ENCODE measurements around the gene CDK8. TPM values are rescaled to one million over a fixed set of nuclear protein-coding genes. Genes with fewer than 3 reads are reported as not detected.

The CDK8 gene
- polyA plus RNA-seq (2013, experiment 1 of 2): 27.5 TPM
- polyA plus RNA-seq (2013, experiment 2 of 2): 28.0 TPM

DNA sequence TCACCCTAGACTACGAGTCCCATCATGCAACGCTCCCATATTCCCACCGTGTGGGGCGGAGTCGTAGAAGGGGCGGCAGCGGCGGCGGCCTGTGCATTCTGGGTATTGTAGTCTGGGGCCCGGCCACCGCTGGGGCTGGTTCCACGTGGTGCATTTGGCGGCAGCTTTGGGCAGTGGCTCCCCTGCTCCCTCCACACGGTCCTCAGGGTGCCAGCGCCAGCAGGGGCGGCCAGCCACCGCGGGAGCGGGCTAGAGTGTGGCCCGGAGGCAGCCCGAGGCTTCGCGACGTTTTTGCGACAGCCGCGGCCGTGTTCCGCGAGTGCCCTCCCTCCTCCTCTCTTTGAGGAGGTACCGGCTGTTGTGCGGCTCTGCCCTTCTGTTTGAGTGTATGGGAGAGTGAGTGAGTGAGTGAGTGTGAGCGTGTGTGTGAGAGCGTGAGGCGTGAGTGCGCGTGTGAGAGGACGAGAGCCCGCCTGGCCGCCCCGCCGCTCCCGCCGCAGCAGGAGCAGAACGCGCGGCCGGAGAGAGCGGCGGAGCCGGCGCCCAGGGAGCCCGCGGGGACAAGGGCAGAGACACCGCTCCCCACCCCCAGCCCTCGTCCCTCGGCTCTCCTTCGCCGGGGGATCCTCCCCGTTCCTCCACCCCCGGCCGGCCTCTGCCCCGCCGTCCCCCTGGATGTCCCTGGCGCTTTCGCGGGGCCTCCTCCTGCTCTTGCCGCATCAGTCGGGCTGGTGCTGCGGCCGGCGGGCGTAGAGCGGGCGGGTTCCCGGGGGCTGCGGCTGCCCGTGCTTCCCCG, at the start of gene CDK8:
CDK8 (plus strand) TSS at position 343 of the 796 bp plus-strand sequence. CDS start 513 bp downstream, outside the sequence.
- Histone ChIP-seq H3K27me3 (ENCODE audit: control insufficient read depth in 1 of 2, insufficient read depth in 1 of 2, low read length in 2 of 2) (peaks cover 7 to 9% of the 10 kb centered on the region in 2 experiments), H2BK5ac (ENCODE audit: low read depth, low read length, poor library complexity, severe bottlenecking) (peak within 1 kb of the TSS; percentile 91), H2BK12ac (ENCODE audit: low read length in 2 of 2) (peak within 1 kb of the TSS in 1 of 2 experiments; percentile 96), H3K4me1 (ENCODE audit: control insufficient read depth, insufficient read depth, low read depth, low read length) (no peaks in the 10 kb centered on the region), H4K8ac (ENCODE audit: low read length) (peak within 1 kb of the TSS; percentile 98), H3K23ac (ENCODE audit: low read length in 2 of 2) (peak within 1 kb of the TSS in 1 of 2 experiments; percentile 98), H3K27ac (ENCODE audit: low read length, poor library complexity, severe bottlenecking) (peak within 1 kb of the TSS; percentile 54), H3K18ac (ENCODE audit: low read depth in 1 of 2, low read length in 2 of 2) (peak within 1 kb of the TSS; percentile 96 to 100), H3K4me3 (ENCODE audit: insufficient read depth in 1 of 2, low read depth in 1 of 2, low read length in 2 of 2) (peak within 1 kb of the TSS; percentile 82 to 95), H3K9me3 (ENCODE audit: control insufficient read depth, low read length) (no peaks in the 10 kb centered on the region), H3K4ac (ENCODE audit: low read depth in 1 of 2, low read length in 2 of 2) (peak within 1 kb of the TSS; percentile 55 to 62), H2AFZ (ENCODE audit: low read depth, low read length) (peak within 1 kb of the TSS; percentile 72), H2BK120ac (ENCODE audit: low read depth, low read length) (peak within 1 kb of the TSS; percentile 98), H3K79me1 (replicated peaks; ENCODE audit: low read length, poor library complexity, severe bottlenecking) (peaks cover 2% of the 10 kb centered on the region), H3K14ac (ENCODE audit: low read length in 2 of 2) (peak within 1 kb of the TSS; percentile 86 to 98), H2BK15ac (ENCODE audit: low read depth, poor library complexity, severe bottlenecking) (peak within 1 kb of the TSS; percentile 96), H3K4me2 (ENCODE audit: low read length, poor library complexity, severe bottlenecking) (peak within 1 kb of the TSS; percentile 73), H4K91ac (ENCODE audit: low read length) (peak within 1 kb of the TSS; percentile 98), H3K36me3 (ENCODE audit: control insufficient read depth in 1 of 2, insufficient read depth in 2 of 2, low read depth in 1 of 2, low read length in 2 of 2) (no peaks in the 10 kb centered on the region), H2AK5ac (ENCODE audit: low read length, severe bottlenecking) (no peak within 1 kb of the TSS), H3K9ac (ENCODE audit: low read length) (peak within 1 kb of the TSS; percentile 92)
- WGBS: under 1% methylated on average over 47 of the region's 79 CpGs
- peak; percentile 96 for DNase-seq

- no peaks in the 10 kb centered on the region for H3K4me1 ChIP-seq (ENCODE audit: control insufficient read depth, insufficient read depth, low read depth, low read length)
- no peaks in the 10 kb centered on the region for H3K27me3 ChIP-seq (ENCODE audit: control insufficient read depth in 1 of 2, insufficient read depth in 1 of 2, low read length in 2 of 2)
- H2BK12ac ChIP-seq (ENCODE audit: low read length in 2 of 2): no peak overlapping the region
- no peaks in the 10 kb centered on the region for H3K9me3 ChIP-seq (ENCODE audit: control insufficient read depth, low read length)
- H3K14ac ChIP-seq (ENCODE audit: low read length in 2 of 2): no peak overlapping the region
- no peak overlapping the region for H3K18ac ChIP-seq (ENCODE audit: low read depth in 1 of 2, low read length in 2 of 2)
- H3K27ac ChIP-seq (ENCODE audit: low read length, poor library complexity, severe bottlenecking): no peak overlapping the region
- H2BK15ac ChIP-seq (ENCODE audit: low read depth, poor library complexity, severe bottlenecking): no peak overlapping the region
- peaks cover 9 to 52% of the 10 kb centered on the region in 2 experiments for H3K36me3 ChIP-seq (ENCODE audit: control insufficient read depth in 1 of 2, insufficient read depth in 2 of 2, low read depth in 1 of 2, low read length in 2 of 2)
- H3K4me3 ChIP-seq (ENCODE audit: insufficient read depth in 1 of 2, low read depth in 1 of 2, low read length in 2 of 2): no peak overlapping the region
- no peak overlapping the region for H4K8ac ChIP-seq (ENCODE audit: low read length)
- H2BK5ac ChIP-seq (ENCODE audit: low read depth, low read length, poor library complexity, severe bottlenecking): no peak overlapping the region
- no peak overlapping the region for H3K23ac ChIP-seq (ENCODE audit: low read length in 2 of 2)
- peaks cover 3% of the 10 kb centered on the region for H3K79me1 ChIP-seq (replicated peaks; ENCODE audit: low read length, poor library complexity, severe bottlenecking)
- H3K9ac ChIP-seq (ENCODE audit: low read length): no peak overlapping the region
- H2BK120ac ChIP-seq (ENCODE audit: low read depth, low read length): no peak overlapping the region
- no peak overlapping the region for H3K4ac ChIP-seq (ENCODE audit: low read depth in 1 of 2, low read length in 2 of 2)
- DNase-seq: no peak
- H3K4me2 ChIP-seq (ENCODE audit: low read length, poor library complexity, severe bottlenecking): no peak overlapping the region
- H2AFZ ChIP-seq (ENCODE audit: low read depth, low read length): no peak overlapping the region
- H4K91ac ChIP-seq (ENCODE audit: low read length): no peak overlapping the region
- H2AK5ac ChIP-seq (ENCODE audit: low read length, severe bottlenecking): no peak overlapping the region
- WGBS: 100% methylated on average over 1 of the region's 1 CpG
Observed at GRCh38 chr13:26208287-26208686, 45.6 kb upstream of the CDK8 start.

DNA sequence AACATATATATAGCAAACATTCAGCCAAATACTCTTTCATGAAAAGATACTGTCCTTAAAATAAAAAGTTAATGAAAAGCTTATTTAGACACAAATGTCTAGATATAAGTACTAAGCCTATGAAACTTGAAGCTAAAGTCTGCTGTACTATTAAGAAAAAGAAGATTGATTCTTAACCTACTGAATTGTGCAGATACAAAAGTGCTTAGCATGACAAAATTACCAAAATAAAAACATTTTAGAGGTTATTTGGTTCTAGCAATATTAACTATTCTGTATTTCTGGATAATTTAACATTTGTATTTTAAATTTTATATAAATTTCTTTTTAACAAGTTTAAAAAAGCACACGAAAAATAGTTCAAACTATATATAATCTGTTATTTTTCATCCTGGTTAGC, 40.6 kb upstream of the CDK8 start:
- H2BK15ac ChIP-seq (ENCODE audit: low read depth, poor library complexity, severe bottlenecking): no peak overlapping the region
- H3K9ac ChIP-seq (ENCODE audit: low read length): no peak overlapping the region
- H3K4me1 ChIP-seq (ENCODE audit: control insufficient read depth, insufficient read depth, low read depth, low read length): no peaks in the 10 kb centered on the region
- H3K36me3 ChIP-seq (ENCODE audit: control insufficient read depth in 1 of 2, insufficient read depth in 2 of 2, low read depth in 1 of 2, low read length in 2 of 2): peaks cover 21 to 87% of the 10 kb centered on the region in 2 experiments
- no peak overlapping the region for H2BK120ac ChIP-seq (ENCODE audit: low read depth, low read length)
- H3K14ac ChIP-seq (ENCODE audit: low read length in 2 of 2): no peak overlapping the region
- peaks cover 17% of the 10 kb centered on the region for H3K79me1 ChIP-seq (replicated peaks; ENCODE audit: low read length, poor library complexity, severe bottlenecking)
- no peak overlapping the region for H2AK5ac ChIP-seq (ENCODE audit: low read length, severe bottlenecking)
- no peak overlapping the region for H2BK12ac ChIP-seq (ENCODE audit: low read length in 2 of 2)
- no peak for DNase-seq
- WGBS: 92% methylated on average over 1 of the region's 1 CpG
- H3K9me3 ChIP-seq (ENCODE audit: control insufficient read depth, low read length): no peaks in the 10 kb centered on the region
- H4K8ac ChIP-seq (ENCODE audit: low read length): no peak overlapping the region
- H2BK5ac ChIP-seq (ENCODE audit: low read depth, low read length, poor library complexity, severe bottlenecking): no peak overlapping the region
- H3K27ac ChIP-seq (ENCODE audit: low read length, poor library complexity, severe bottlenecking): no peak overlapping the region
- H3K4me2 ChIP-seq (ENCODE audit: low read length, poor library complexity, severe bottlenecking): no peak overlapping the region
- no peaks in the 10 kb centered on the region for H3K27me3 ChIP-seq (ENCODE audit: control insufficient read depth in 1 of 2, insufficient read depth in 1 of 2, low read length in 2 of 2)
- H3K4ac ChIP-seq (ENCODE audit: low read depth in 1 of 2, low read length in 2 of 2): no peak overlapping the region
- no peak overlapping the region for H3K4me3 ChIP-seq (ENCODE audit: insufficient read depth in 1 of 2, low read depth in 1 of 2, low read length in 2 of 2)
- H3K23ac ChIP-seq (ENCODE audit: low read length in 2 of 2): no peak overlapping the region
- H3K18ac ChIP-seq (ENCODE audit: low read depth in 1 of 2, low read length in 2 of 2): no peak overlapping the region
- no peak overlapping the region for H2AFZ ChIP-seq (ENCODE audit: low read depth, low read length)
- H4K91ac ChIP-seq (ENCODE audit: low read length): no peak overlapping the region

DNA sequence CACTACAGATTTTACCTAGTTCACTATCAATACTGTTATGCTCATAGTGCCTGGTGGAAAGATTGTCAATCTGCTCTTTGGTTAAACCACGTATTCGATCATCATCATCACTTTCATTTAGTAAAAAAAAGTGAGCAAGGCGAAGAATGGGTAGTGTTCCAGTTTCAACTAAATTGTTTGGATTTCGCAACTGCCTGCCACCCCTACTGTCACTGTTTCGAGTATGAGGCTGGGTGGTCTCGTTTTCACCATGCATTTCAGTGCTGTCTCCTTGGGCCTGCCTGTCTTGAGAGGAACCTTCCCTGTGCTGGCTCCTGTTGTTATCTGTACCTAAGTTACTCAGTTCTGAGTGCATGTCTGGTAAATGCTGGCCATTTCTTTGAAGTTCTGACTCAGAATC, 39.9 kb upstream of the CDK8 start:
- no peak for DNase-seq
- no peaks in the 10 kb centered on the region for H3K4me1 ChIP-seq (ENCODE audit: control insufficient read depth, insufficient read depth, low read depth, low read length)

More for the DNA sequence above, 39.9 kb upstream of the CDK8 start:
- peaks cover 21 to 89% of the 10 kb centered on the region in 2 experiments for H3K36me3 ChIP-seq (ENCODE audit: control insufficient read depth in 1 of 2, insufficient read depth in 2 of 2, low read depth in 1 of 2, low read length in 2 of 2)
- no peak overlapping the region for H3K4me3 ChIP-seq (ENCODE audit: insufficient read depth in 1 of 2, low read depth in 1 of 2, low read length in 2 of 2)
- no peak overlapping the region for H3K9ac ChIP-seq (ENCODE audit: low read length)
- no peak overlapping the region for H3K18ac ChIP-seq (ENCODE audit: low read depth in 1 of 2, low read length in 2 of 2)
- H2BK15ac ChIP-seq (ENCODE audit: low read depth, poor library complexity, severe bottlenecking): no peak overlapping the region
- no peak overlapping the region for H3K23ac ChIP-seq (ENCODE audit: low read length in 2 of 2)
- no peak overlapping the region for H3K4ac ChIP-seq (ENCODE audit: low read depth in 1 of 2, low read length in 2 of 2)
- WGBS: 98% methylated on average over 6 of the region's 6 CpGs
- no peak overlapping the region for H2AK5ac ChIP-seq (ENCODE audit: low read length, severe bottlenecking)
- no peak overlapping the region for H3K4me2 ChIP-seq (ENCODE audit: low read length, poor library complexity, severe bottlenecking)
- no peak overlapping the region for H2BK120ac ChIP-seq (ENCODE audit: low read depth, low read length)
- no peak overlapping the region for H3K27ac ChIP-seq (ENCODE audit: low read length, poor library complexity, severe bottlenecking)
- no peaks in the 10 kb centered on the region for H3K9me3 ChIP-seq (ENCODE audit: control insufficient read depth, low read length)
- no peak overlapping the region for H4K8ac ChIP-seq (ENCODE audit: low read length)
- no peak overlapping the region for H2BK5ac ChIP-seq (ENCODE audit: low read depth, low read length, poor library complexity, severe bottlenecking)
- H2BK12ac ChIP-seq (ENCODE audit: low read length in 2 of 2): no peak overlapping the region
- no peak overlapping the region for H4K91ac ChIP-seq (ENCODE audit: low read length)
- H2AFZ ChIP-seq (ENCODE audit: low read depth, low read length): no peak overlapping the region
- H3K27me3 ChIP-seq (ENCODE audit: control insufficient read depth in 1 of 2, insufficient read depth in 1 of 2, low read length in 2 of 2): no peaks in the 10 kb centered on the region
- H3K14ac ChIP-seq (ENCODE audit: low read length in 2 of 2): no peak overlapping the region
- H3K79me1 ChIP-seq (replicated peaks; ENCODE audit: low read length, poor library complexity, severe bottlenecking): peaks cover 16% of the 10 kb centered on the region

All from mesenchymal stem cell (in vitro differentiated cells and primary cell).